Thyroid gland (tissue), 4 donors: Measurements from ENCODE around the gene ZSCAN32. TPM values are rescaled to one million over a fixed set of nuclear protein-coding genes. Genes with fewer than 3 reads are reported as not detected.

ENCODE experiments used
- DNase-seq, 2 donors: peaks; one replicate each; pipeline ENCODE4 v3.0.0-alpha.2; 2019
- H3K27ac ChIP-seq, 3 donors: fragments of 200-600 bp; sonication (generic); 1 replicate in 2 of 3; 2 replicates in 1 of 3; pipeline ENCODE4 v1.5.1; 2016 to 2019; ENCODE audit warnings: mild to moderate bottlenecking in 1 of 3, moderate library complexity in 1 of 3
- H3K27me3 ChIP-seq: fragments of 200-600 bp; sonication (generic); one replicate; pipeline ENCODE4 v1.5.1; 2019
- H3K36me3 ChIP-seq, 2 donors: fragments of 200-600 bp; sonication (generic); one replicate each; pipeline ENCODE4 v1.5.1; 2016 to 2019
- H3K4me1 ChIP-seq, 2 donors: fragments of 200-600 bp; sonication (generic); one replicate each; pipeline ENCODE4 v1.5.1; 2017 to 2019
- H3K4me3 ChIP-seq, 3 donors: fragments of 200-600 bp; sonication (generic); replicated peaks in 1 of 3; 1 replicate in 2 of 3; 2 replicates in 1 of 3; pipeline ENCODE4 v1.5.1; 2016; ENCODE audit warnings: mild to moderate bottlenecking in 1 of 3
- H3K9me3 ChIP-seq: fragments of 200-600 bp; sonication (generic); one replicate; pipeline ENCODE4 v1.5.1; 2017
- CTCF ChIP-seq, 6 experiments: fragments of 200-600 bp in 3 of 6; fragments of 450-650 bp in 3 of 6; sonication (generic) in 3 of 6; IDR thresholded peaks; one replicate each; pipeline ENCODE4 v1.5.1; 2016 to 2019; ENCODE audit warnings: antibody characterized with exemption in 6 of 6, mild to moderate bottlenecking in 2 of 6, inconsistent platforms in 1 of 6, moderate library complexity in 1 of 6
- POLR2A ChIP-seq, 2 donors: fragments of 450-650 bp; IDR thresholded peaks; one replicate each; pipeline ENCODE4 v1.6.1; 2017; ENCODE audit warnings: antibody characterized with exemption in 2 of 2, mild to moderate bottlenecking in 2 of 2, moderate library complexity in 1 of 2
- WGBS, 2 donors: methylation state at CpG; one replicate each; pipeline ENCODE4 v1.1.5; 2017; 5-methylcytosine and 5-hydroxymethylcytosine counted together
- intact Hi-C: fragments of 100-400 bp; cut with DNase I; formaldehyde crosslinking; loops from one replicate; pipeline ENCODE4 v1.15.1; 2023
- total RNA-seq, 4 donors: library from RNA; depleted of rRNA; stranded (reverse); fragments of >200 nt; gene quantifications; one replicate each; pipeline ENCODE4 v1.2.3, GENCODE V29; 2016

The ZSCAN32 gene
- total RNA-seq, 4 donors from 2014 or later: 12.0 to 20.2 (median 15.4) TPM

- no peak for DNase-seq
- Histone ChIP-seq H3K4me1 (no peaks in the 10 kb centered on the region), H3K27ac (no peak overlapping the region), H3K27me3 (no peaks in the 10 kb centered on the region), H3K36me3 (no peaks in the 10 kb centered on the region), H3K9me3 (no peaks in the 10 kb centered on the region), H3K4me3 (no peak overlapping the region)
- no peak for TF ChIP-seq POLR2A (IDR thresholded peaks at IDR 0.05)
- no peak for TF ChIP-seq CTCF (IDR thresholded peaks at IDR 0.05)
- 55 to 65% methylated on average over 10 of the region's 10 CpGs for WGBS, 2 donors
- intact Hi-C loops: no loop called here
These were observed 53.2 kb downstream of the ZSCAN32 start for GRCh38 chr16:3347586-3347985.

- TF ChIP-seq POLR2A (IDR thresholded peaks at IDR 0.05): no peak
- intact Hi-C loops: no loop called here
- no peak for DNase-seq
- no peaks in the 10 kb centered on the region for H3K27me3 ChIP-seq
- no peaks in the 10 kb centered on the region for H3K4me1 ChIP-seq
- no peaks in the 10 kb centered on the region for H3K36me3 ChIP-seq
- no peak overlapping the region for H3K4me3 ChIP-seq
- H3K27ac ChIP-seq: no peak overlapping the region
- WGBS, 2 donors: 52 to 78% methylated on average over 2 of the region's 2 CpGs
- no peaks in the 10 kb centered on the region for H3K9me3 ChIP-seq
These were observed 54.8 kb downstream of the ZSCAN32 start for GRCh38 chr16:3346041-3346440.

Other genes with a start within 250 kb of the ZSCAN32 start
- gene OR1F1, start 212.8 kb downstream of the ZSCAN32 start, total RNA-seq: not detected
- gene ZNF200, start 165.8 kb downstream of the ZSCAN32 start, total RNA-seq: 10 to 100 TPM in 2 of 4 donors, 1 to 10 TPM in 2; 6.4 to 10.8 (median 9.4) TPM
- gene MEFV, start 144.4 kb downstream of the ZSCAN32 start, total RNA-seq: 1 to 10 TPM in 1 of 4 donors, under 1 TPM in 3; 0.22 to 2.2 (median 0.54) TPM
- gene ZNF263, start 117.5 kb downstream of the ZSCAN32 start, total RNA-seq: 10 to 100 TPM; 44.6 to 62.2 (median 60.6) TPM
- 10 to 100 TPM in 3 of 4 donors, 1 to 10 TPM in 1; 8.6 to 16.2 (median 12.7) TPM for gene TIGD7, start 95.6 kb downstream of the ZSCAN32 start, total RNA-seq
- gene ZNF75A, start 95.5 kb downstream of the ZSCAN32 start, total RNA-seq: 10 to 100 TPM; 36.5 to 61.5 (median 45.7) TPM
- gene OR2C1, start 45.1 kb downstream of the ZSCAN32 start, total RNA-seq: 1 to 10 TPM in 2 of 4 donors, under 1 TPM in 1, not detected in 1; 0.68 to 2.0 (median 1.1) TPM
- gene ZNF174, start 211 bp upstream of the ZSCAN32 start, total RNA-seq: 10 to 100 TPM; 12.1 to 16.7 (median 16.1) TPM
- 1 to 10 TPM; 2.7 to 6.8 (median 4.3) TPM for gene ZNF597, start 42.5 kb upstream of the ZSCAN32 start, total RNA-seq
- 10 to 100 TPM; 22.7 to 42.2 (median 31.0) TPM for gene NAA60, start 42.7 kb upstream of the ZSCAN32 start, total RNA-seq
- gene C16orf90, start 94.5 kb upstream of the ZSCAN32 start, total RNA-seq: not detected
- gene CLUAP1, start 100.0 kb upstream of the ZSCAN32 start, total RNA-seq: 10 to 100 TPM; 24.6 to 31.6 (median 29.4) TPM
- 1 to 10 TPM; 1.3 to 4.7 (median 1.4) TPM for gene NLRC3, start 176.4 kb upstream of the ZSCAN32 start, total RNA-seq
- 1 to 10 TPM; 2.7 to 4.9 (median 4.5) TPM for gene SLX4, start 210.6 kb upstream of the ZSCAN32 start, total RNA-seq